SK-N-SH treated with all-trans-retinoic acid at 6 μM for 48 hours (cell line): ENCODE measurements around the gene ZC3H13.

Experiments used
- ATAC-seq: fragments of 200-7000 bp; cut with Tn5 transposase; 3 replicates; pipeline ENCODE4 v1.9.1; 2020; ENCODE audit warnings: mild to moderate bottlenecking, moderate library complexity
- ARNTL ChIP-seq: fragments of 450-650 bp; formaldehyde crosslinking; IDR thresholded peaks from 2 replicates; pipeline ENCODE4 v1.5.0; 2020; ENCODE audit warnings: low read depth, mild to moderate bottlenecking, moderate library complexity, borderline replicate concordance
- BACH2 ChIP-seq: fragments of 250-450 bp; sonication (Bioruptor Pico); IDR thresholded peaks from 2 replicates; pipeline ENCODE4 v1.9.0; 2021; ENCODE audit warnings: mild to moderate bottlenecking, borderline replicate concordance
- CREB5 ChIP-seq: fragments of 250-450 bp; sonication (Bioruptor Pico); IDR thresholded peaks from 2 replicates; pipeline ENCODE4 v1.5.1; 2020; ENCODE audit warnings: low read depth, mild to moderate bottlenecking, moderate library complexity
- CSDC2 ChIP-seq: fragments of 250-450 bp; sonication (Bioruptor Pico); IDR thresholded peaks from 2 replicates; pipeline ENCODE4 v1.5.0; 2020; ENCODE audit warnings: mild to moderate bottlenecking, moderate library complexity
- CSRNP3 ChIP-seq: fragments of 250-450 bp; sonication (Bioruptor Pico); IDR thresholded peaks from 2 replicates; pipeline ENCODE4 v1.5.1; 2021; ENCODE audit warnings: mild to moderate bottlenecking, moderate library complexity
- ESRRG ChIP-seq: fragments of 250-450 bp; sonication (Bioruptor Pico); IDR thresholded peaks from 2 replicates; pipeline ENCODE4 v1.6.1; 2021; ENCODE audit warnings: mild to moderate bottlenecking
- GLIS3 ChIP-seq: fragments of 250-450 bp; sonication (Bioruptor Pico); IDR thresholded peaks from 2 replicates; pipeline ENCODE4 v1.5.0; 2020; ENCODE audit warnings: mild to moderate bottlenecking, moderate library complexity
- ISL1 ChIP-seq: fragments of 250-450 bp; sonication (Bioruptor Pico); IDR thresholded peaks from 2 replicates; pipeline ENCODE4 v2.1.2; 2022; ENCODE audit warnings: mild to moderate bottlenecking, moderate library complexity
- OSR1 ChIP-seq: fragments of 250-450 bp; sonication (Bioruptor Pico); IDR thresholded peaks from 2 replicates; pipeline ENCODE4 v1.8.0; 2022; ENCODE audit warnings: moderate library complexity, mild to moderate bottlenecking, inconsistent platforms
- PATZ1 ChIP-seq: fragments of 250-450 bp; sonication (Bioruptor Pico); IDR thresholded peaks from 2 replicates; pipeline ENCODE4 v1.8.0; 2020; ENCODE audit warnings: mild to moderate bottlenecking, moderate library complexity, borderline replicate concordance
- PPARA ChIP-seq: fragments of 250-450 bp; sonication (Bioruptor Pico); IDR thresholded peaks from 2 replicates; pipeline ENCODE4 v1.5.0; 2020; ENCODE audit warnings: mild to moderate bottlenecking, borderline replicate concordance
- SNAI2 ChIP-seq: fragments of 250-450 bp; sonication (Bioruptor Pico); IDR thresholded peaks from 2 replicates; pipeline ENCODE4 v1.5.0; 2020; ENCODE audit warnings: mild to moderate bottlenecking, moderate library complexity
- TCF4 ChIP-seq: fragments of 250-450 bp; sonication (Bioruptor Pico); IDR thresholded peaks from 2 replicates; pipeline ENCODE4 v1.8.0; 2021; ENCODE audit warnings: mild to moderate bottlenecking, moderate library complexity, borderline replicate concordance
- TOX ChIP-seq: fragments of 250-450 bp; sonication (Bioruptor Pico); IDR thresholded peaks from 2 replicates; pipeline ENCODE4 v1.8.0; 2021; ENCODE audit warnings: mild to moderate bottlenecking, moderate library complexity, borderline replicate concordance
- ZC3H10 ChIP-seq: fragments of 250-450 bp; sonication (Bioruptor Pico); IDR thresholded peaks from 2 replicates; pipeline ENCODE4 v1.5.1; 2021; ENCODE audit warnings: mild to moderate bottlenecking, moderate library complexity
- ZNF8 ChIP-seq: fragments of 450-650 bp; formaldehyde crosslinking; IDR thresholded peaks from 2 replicates; pipeline ENCODE4 v1.5.0; 2020; ENCODE audit warnings: mild to moderate bottlenecking, moderate library complexity
- TF ChIP-seq, protein P1 (sequence below): fragments of 250-450 bp; sonication (Bioruptor Pico); IDR thresholded peaks from 2 replicates; pipeline ENCODE4 v1.8.0; 2021; ENCODE audit warnings: low read depth, mild to moderate bottlenecking, moderate library complexity, borderline replicate concordance

The ZC3H13 gene

DNA sequence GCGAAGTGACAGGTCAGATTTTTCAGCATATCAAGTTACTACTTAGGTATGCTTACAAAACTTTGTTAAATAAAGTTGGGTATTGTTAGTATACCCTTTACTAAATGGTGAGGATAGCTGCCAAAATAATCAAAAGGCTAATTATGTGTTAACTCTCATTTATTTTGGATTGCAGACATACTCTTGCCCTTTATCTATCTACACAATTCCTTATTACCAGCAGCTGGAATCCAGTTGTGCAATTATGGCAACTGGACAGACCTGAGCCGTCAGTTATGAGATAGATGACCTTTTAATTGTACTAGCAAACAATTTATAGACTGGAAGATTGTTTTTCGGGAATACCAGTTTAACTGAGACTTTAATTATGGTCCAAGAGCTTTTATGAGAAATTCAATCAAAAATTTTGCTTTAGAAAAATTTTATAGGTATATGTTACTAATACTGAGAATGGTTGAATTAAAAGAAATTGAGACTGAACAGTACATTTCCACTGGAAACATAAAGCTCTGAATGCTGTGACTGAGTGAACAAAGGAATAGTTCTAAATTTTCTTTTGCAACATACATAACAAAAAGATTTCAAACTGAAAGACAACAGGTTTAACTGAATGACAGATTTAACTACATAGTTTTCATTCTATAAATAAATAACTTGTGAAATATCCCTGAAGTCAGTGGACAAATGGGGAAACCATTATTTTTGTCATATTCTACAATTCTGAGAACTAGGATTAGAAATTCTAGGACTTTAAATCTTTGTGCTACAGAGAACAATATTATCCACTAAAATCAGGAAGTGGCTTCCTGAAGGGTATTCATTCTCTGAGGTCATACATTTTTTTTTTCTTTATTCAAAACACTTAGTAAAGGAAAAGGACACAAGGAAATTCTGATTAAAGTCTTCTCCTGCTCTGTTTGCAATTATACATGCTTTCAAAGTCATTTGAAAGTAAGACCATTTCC is 97.4 kb downstream of the ZC3H13 start:
- TF ChIP-seq ZC3H10 (CRISPR knock-in tag) (no peak), PATZ1 (CRISPR knock-in tag) (no peak), CSRNP3 (no peak), CREB5 (CRISPR knock-in tag) (no peak)
- ATAC-seq = no peak

GRCh38 chr13:45953082-45953481 is 99.5 kb downstream of the ZC3H13 start:
- no peak for TF ChIP-seq GLIS3
- no peak for TF ChIP-seq OSR1 (CRISPR knock-in tag)
- TF ChIP-seq CREB5 (CRISPR knock-in tag) = no peak
- TF ChIP-seq SNAI2 = no peak
- TF ChIP-seq PPARA (CRISPR knock-in tag) = no peak
- no peak for TF ChIP-seq ARNTL (CRISPR knock-in tag)
- no peak for TF ChIP-seq ZC3H10 (CRISPR knock-in tag)
- no peak for ATAC-seq

- ATAC-seq = no peak
- TF ChIP-seq SNAI2 (no peak), CSRNP3 (no peak), OSR1 (CRISPR knock-in tag) (no peak), PPARA (CRISPR knock-in tag) (no peak)
- TF ChIP-seq, protein P1, sequence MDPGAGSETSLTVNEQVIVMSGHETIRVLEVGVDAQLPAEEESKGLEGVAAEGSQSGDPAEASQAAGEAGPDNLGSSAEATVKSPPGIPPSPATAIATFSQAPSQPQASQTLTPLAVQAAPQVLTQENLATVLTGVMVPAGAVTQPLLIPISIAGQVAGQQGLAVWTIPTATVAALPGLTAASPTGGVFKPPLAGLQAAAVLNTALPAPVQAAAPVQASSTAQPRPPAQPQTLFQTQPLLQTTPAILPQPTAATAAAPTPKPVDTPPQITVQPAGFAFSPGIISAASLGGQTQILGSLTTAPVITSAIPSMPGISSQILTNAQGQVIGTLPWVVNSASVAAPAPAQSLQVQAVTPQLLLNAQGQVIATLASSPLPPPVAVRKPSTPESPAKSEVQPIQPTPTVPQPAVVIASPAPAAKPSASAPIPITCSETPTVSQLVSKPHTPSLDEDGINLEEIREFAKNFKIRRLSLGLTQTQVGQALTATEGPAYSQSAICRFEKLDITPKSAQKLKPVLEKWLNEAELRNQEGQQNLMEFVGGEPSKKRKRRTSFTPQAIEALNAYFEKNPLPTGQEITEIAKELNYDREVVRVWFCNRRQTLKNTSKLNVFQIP (CRISPR knock-in tag) = no peak
Measured at GRCh38 chr13:45951724-45952123, 100.8 kb downstream of the ZC3H13 start.

DNA sequence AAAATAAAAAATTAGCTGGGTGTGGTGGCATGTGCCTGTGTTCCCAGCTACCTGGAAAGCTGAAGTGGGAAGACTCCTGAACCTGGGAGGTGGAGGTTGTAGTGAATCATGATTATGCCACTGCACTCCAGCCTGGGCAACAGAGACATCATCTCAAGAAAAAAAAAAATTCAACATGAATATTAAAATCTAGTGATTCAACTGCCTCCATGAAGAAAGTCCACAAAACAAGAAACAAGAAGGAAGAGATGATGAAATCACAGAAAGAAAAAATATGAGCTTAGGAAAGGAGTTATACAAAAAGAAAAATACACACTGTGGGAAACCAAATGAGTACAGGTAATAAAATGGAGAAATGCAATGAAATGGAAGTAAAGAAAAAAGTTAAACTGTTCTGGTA is 101.4 kb downstream of the ZC3H13 start:
- no peak for ATAC-seq
- no peak for TF ChIP-seq TCF4 (CRISPR knock-in tag)
- no peak for TF ChIP-seq CSRNP3
- no peak for TF ChIP-seq BACH2 (CRISPR knock-in tag)
- TF ChIP-seq PATZ1 (CRISPR knock-in tag) = no peak
- TF ChIP-seq CSDC2 (CRISPR knock-in tag) = no peak
- no peak for TF ChIP-seq ESRRG (CRISPR knock-in tag)
- TF ChIP-seq CREB5 (CRISPR knock-in tag) = no peak
- TF ChIP-seq ISL1 = no peak
- no peak for TF ChIP-seq TOX
- TF ChIP-seq ZNF8 (CRISPR knock-in tag) = no peak
- no peak for TF ChIP-seq SNAI2
- no peak for TF ChIP-seq ZC3H10 (CRISPR knock-in tag)
